Upper lobe of left lung (tissue), 6 donors: ENCODE results near the gene EDC4. TPM values are rescaled to one million over a fixed set of nuclear protein-coding genes. Genes with fewer than 3 reads are reported as not detected.
A peak's percentile ranks its signal among the peaks of the same experiment; 100 is the strongest.

Source experiments
- ATAC-seq, 2 donors: fragments of 200-7000 bp; cut with Tn5 transposase; one replicate each; pipeline ENCODE4 v1.9.1; 2022; ENCODE audit warnings: mild to moderate bottlenecking in 2 of 2, moderate library complexity in 2 of 2; ENCODE audit not compliant: low FRiP score in 2 of 2
- DNase-seq, 2 donors: peaks; one replicate each; pipeline ENCODE4 v3.0.0-alpha.2; 2019 to 2020
- H3K27ac ChIP-seq, 4 donors: fragments of 200-600 bp; sonication (generic); one replicate each; pipeline ENCODE4 v1.5.1; 2016 to 2019
- H3K27me3 ChIP-seq, 4 donors: fragments of 200-600 bp; sonication (generic); one replicate each; pipeline ENCODE4 v1.5.1; 2017 to 2019
- H3K36me3 ChIP-seq, 4 donors: fragments of 200-600 bp; sonication (generic); one replicate each; pipeline ENCODE4 v1.5.1; 2016 to 2019
- H3K4me1 ChIP-seq, 4 donors: fragments of 200-600 bp; sonication (generic); one replicate each; pipeline ENCODE4 v1.5.1; 2018 to 2019
- H3K4me3 ChIP-seq, 4 donors: fragments of 200-600 bp; sonication (generic); one replicate each; pipeline ENCODE4 v1.5.1; 2017 to 2019; ENCODE audit warnings: mild to moderate bottlenecking in 2 of 4, moderate library complexity in 1 of 4
- H3K9me3 ChIP-seq, 4 donors: fragments of 200-600 bp; sonication (generic); one replicate each; pipeline ENCODE4 v1.5.1; 2018 to 2019
- CTCF ChIP-seq, 6 experiments: fragments of 450-650 bp in 4 of 6; fragments of 200-600 bp in 2 of 6; sonication (generic) in 2 of 6; IDR thresholded peaks; one replicate each; pipeline ENCODE4 v1.5.1; 2016 to 2019; ENCODE audit warnings: antibody characterized with exemption in 6 of 6
- EP300 ChIP-seq, 4 donors: sonication (generic); formaldehyde crosslinking; IDR thresholded peaks; one replicate each; pipeline ENCODE4 v1.5.1; 2017; ENCODE audit warnings: antibody characterized with exemption in 4 of 4, control low read depth in 2 of 4
- POLR2A ChIP-seq, 4 donors: fragments of 450-650 bp; IDR thresholded peaks; one replicate each; pipeline ENCODE4 v1.5.1; 2016 to 2017; ENCODE audit warnings: antibody characterized with exemption in 4 of 4, mild to moderate bottlenecking in 2 of 4
- POLR2AphosphoS5 ChIP-seq, 2 donors: sonication (generic); formaldehyde crosslinking; IDR thresholded peaks; one replicate each; pipeline ENCODE4 v1.5.1; 2017; ENCODE audit warnings: antibody characterized with exemption in 2 of 2
- WGBS, 2 donors: methylation state at CpG; one replicate each; pipeline ENCODE4 v1.1.5; 2017 to 2018; 5-methylcytosine and 5-hydroxymethylcytosine counted together
- total RNA-seq, 6 donors: library from RNA; depleted of rRNA in 4 of 6; stranded (reverse); fragments of >200 nt in 4 of 6; gene quantifications; one replicate each; pipeline versions ENCODE4 v1.1.0 to v1.2.1, GENCODE V29; 2016 to 2021
- donor health status: DM: no; HTN: no; CAD: no; lungs with moderate emphysema.
- donor health status: DM: no; HTN: yes; CAD: no; lungs with severe emphysema.

The EDC4 gene
- total RNA-seq, 6 donors from 2014 or later, result 41.6 to 101 (median 65.0) TPM

GRCh38 chr16:67869653-67870052 is 3.2 kb upstream of the EDC4 start:
- Histone ChIP-seq H3K27ac (no peak overlapping the region), H3K4me1 (peaks cover 16 to 22% (median 18%) of the 10 kb centered on the region in 4 donors), H3K4me3 (no peak overlapping the region), H3K36me3 (peaks cover 0 to 66% (median 36%) of the 10 kb centered on the region in 4 donors), H3K9me3 (no peaks in the 10 kb centered on the region), H3K27me3 (no peaks in the 10 kb centered on the region)
- 82 to 89% methylated on average over 6 to 7 of the region's 7 CpGs for WGBS, 2 donors
- TF ChIP-seq POLR2AphosphoS5 (IDR thresholded peaks at IDR 0.05), result no peak
- TF ChIP-seq EP300 (IDR thresholded peaks at IDR 0.05), result no peak
- no peak for TF ChIP-seq POLR2A (IDR thresholded peaks at IDR 0.05)
- no peak for TF ChIP-seq CTCF (IDR thresholded peaks at IDR 0.05)
- no peak for ATAC-seq
- no peak for DNase-seq

- no peak overlapping the region for H3K4me3 ChIP-seq
- no peaks in the 10 kb centered on the region for H3K27me3 ChIP-seq
- H3K27ac ChIP-seq, result peak overlapping the region in 1 of 4 donors; percentile 85
- no peaks in the 10 kb centered on the region for H3K9me3 ChIP-seq
- TF ChIP-seq POLR2A (IDR thresholded peaks at IDR 0.05), result no peak
- no peak for TF ChIP-seq CTCF (IDR thresholded peaks at IDR 0.05)
- no peak for TF ChIP-seq EP300 (IDR thresholded peaks at IDR 0.05)
- TF ChIP-seq POLR2AphosphoS5 (IDR thresholded peaks at IDR 0.05), result no peak
- peaks cover 21 to 34% (median 25%) of the 10 kb centered on the region in 4 donors for H3K4me1 ChIP-seq
- DNase-seq (no peak), ATAC-seq (no peak)
- H3K36me3 ChIP-seq, result peaks cover 0 to 59% (median 32%) of the 10 kb centered on the region in 4 donors
- 65 to 72% methylated on average over 2 to 3 of the region's 3 CpGs for whole genome bisulfite sequencing, 2 donors
These were observed 1.6 kb upstream of the EDC4 start for GRCh38 chr16:67871256-67871655.

- TF ChIP-seq EP300 (IDR thresholded peaks at IDR 0.05) (no peak), POLR2A (IDR thresholded peaks at IDR 0.05) (no peak), CTCF (IDR thresholded peaks at IDR 0.05) (no peak), POLR2AphosphoS5 (IDR thresholded peaks at IDR 0.05) (no peak)
- DNase-seq, result no peak
- no peaks in the 10 kb centered on the region for H3K27me3 ChIP-seq
- H3K27ac ChIP-seq, result peak overlapping the region; percentile 80 to 88 (median 84)
- no peak for ATAC-seq
- peaks cover 21 to 34% (median 25%) of the 10 kb centered on the region in 4 donors for H3K4me1 ChIP-seq
- no peaks in the 10 kb centered on the region for H3K9me3 ChIP-seq
- peak overlapping the region in 3 of 4 donors; percentile 58 to 82 (median 72) for H3K4me3 ChIP-seq
- peaks cover 0 to 59% (median 37%) of the 10 kb centered on the region in 4 donors for H3K36me3 ChIP-seq
- WGBS, 2 donors, result 58 to 62% methylated on average over 2 of the region's 2 CpGs
These were observed 671 bp upstream of the EDC4 start for GRCh38 chr16:67872131-67872630.

- ATAC-seq, result peak in 1 of 2 donors; percentile 6
- TF ChIP-seq POLR2AphosphoS5 (IDR thresholded peaks at IDR 0.05) (no peak), POLR2A (IDR thresholded peaks at IDR 0.05) (no peak), EP300 (IDR thresholded peaks at IDR 0.05) (no peak), CTCF (IDR thresholded peaks at IDR 0.05) (no peak)
- WGBS, 2 donors, result 9 to 20% methylated on average over 14 to 23 of the region's 23 CpGs
- Histone ChIP-seq H3K36me3 (peaks cover 15 to 59% (median 43%) of the 10 kb centered on the region in 4 donors), H3K27me3 (no peaks in the 10 kb centered on the region), H3K9me3 (no peaks in the 10 kb centered on the region), H3K4me1 (peaks cover 21 to 34% (median 25%) of the 10 kb centered on the region in 4 donors), H3K4me3 (peak overlapping the region; percentile 58 to 96 (median 77)), H3K27ac (peak overlapping the region; percentile 80 to 88 (median 84))
- DNase-seq, result no peak
These were observed 851 bp downstream of the EDC4 start for GRCh38 chr16:67873435-67874370.
